HepG2 (cell line): ENCODE data around the gene RABGAP1. TPM values are rescaled to one million over a fixed set of nuclear protein-coding genes. Genes with fewer than 3 reads are reported as not detected.

Experiments
- CREB1 ChIP-seq, 2 experiments: fragments of 450-650 bp in 1 of 2; IDR thresholded peaks; 2 replicates each; pipeline ENCODE4 v1.6.1; 2016 to 2017; ENCODE audit warnings: control low read depth in 1 of 2, mild to moderate bottlenecking in 1 of 2, missing compliant biosample characterization in 1 of 2, missing genetic modification characterization in 1 of 2
- FOSL2 ChIP-seq: sonication (generic); formaldehyde crosslinking; IDR thresholded peaks from 2 replicates; pipeline ENCODE4 v1.4.0; 2020; ENCODE audit warnings: missing genetic modification reagents
- KMT2B ChIP-seq: IDR thresholded peaks from 2 replicates; pipeline ENCODE4 v1.6.1; 2016; ENCODE audit warnings: missing genetic modification reagents, missing compliant biosample characterization
- MTF1 ChIP-seq: sonication (generic); formaldehyde crosslinking; IDR thresholded peaks from 2 replicates; pipeline ENCODE4 v1.5.0; 2020; ENCODE audit warnings: missing genetic modification reagents
- PBX2 ChIP-seq: IDR thresholded peaks from 2 replicates; pipeline ENCODE4 v1.6.1; 2016; ENCODE audit warnings: control low read depth
- PRPF4 ChIP-seq: fragments of 200-400 bp; formaldehyde crosslinking; IDR thresholded peaks from 2 replicates; pipeline ENCODE4 v1.6.1; 2016; ENCODE audit warnings: low read length, low read depth; ENCODE audit not compliant: poor library complexity, severe bottlenecking
- TFE3 ChIP-seq: IDR thresholded peaks from 2 replicates; pipeline ENCODE4 v1.6.1; 2016
- TRIM22 ChIP-seq: fragments of 450-650 bp; IDR thresholded peaks from 2 replicates; pipeline ENCODE4 v1.6.1; 2017
- USF2 ChIP-seq, 2 experiments: sonication (generic) in 1 of 2; formaldehyde crosslinking in 1 of 2; IDR thresholded peaks; 2 replicates each; pipeline versions ENCODE4 v1.5.1 to v1.6.1; 2011 to 2020; ENCODE audit warnings: borderline replicate concordance in 1 of 2, low read depth in 1 of 2, low read length in 1 of 2, mild to moderate bottlenecking in 1 of 2, missing genetic modification reagents in 1 of 2, moderate library complexity in 1 of 2
- ZFP36L2 ChIP-seq: sonication (generic); formaldehyde crosslinking; IDR thresholded peaks from 2 replicates; pipeline ENCODE4 v1.4.0; 2020; ENCODE audit warnings: missing genetic modification reagents
- ZFP41 ChIP-seq: sonication (generic); formaldehyde crosslinking; IDR thresholded peaks from 2 replicates; pipeline ENCODE4 v1.4.0; 2020; ENCODE audit warnings: mild to moderate bottlenecking, missing genetic modification reagents, borderline replicate concordance
- ZNF317 ChIP-seq: sonication (generic); formaldehyde crosslinking; IDR thresholded peaks from 2 replicates; pipeline ENCODE4 v1.5.0; 2020; ENCODE audit warnings: mild to moderate bottlenecking, missing genetic modification reagents
- ZNF337 ChIP-seq: sonication (generic); formaldehyde crosslinking; IDR thresholded peaks from 2 replicates; pipeline ENCODE4 v1.5.1; 2020; ENCODE audit warnings: missing genetic modification reagents, low read depth, mild to moderate bottlenecking, borderline replicate concordance
- ZNF597 ChIP-seq: sonication (generic); formaldehyde crosslinking; IDR thresholded peaks from 2 replicates; pipeline ENCODE4 v1.5.0; 2020; ENCODE audit warnings: missing genetic modification reagents
- ZSCAN30 ChIP-seq: sonication (generic); formaldehyde crosslinking; IDR thresholded peaks from 2 replicates; pipeline ENCODE4 v1.5.0; 2020; ENCODE audit warnings: mild to moderate bottlenecking, missing genetic modification reagents
- polyA plus RNA-seq, 8 experiments: library from polyadenylated mRNA; depleted of rRNA in 3 of 8; stranded (reverse) in 7 of 8; unstranded in 1 of 8; fragments of >200 nt; fragmentation: Illumina TruSeq in 4 of 8; extraction: Trizol in 4 of 8; gene quantifications; 2 replicates each; pipeline versions ENCODE4 v1.2.1 to v1.2.3, GENCODE V29; 2011 to 2016; ENCODE audit warnings: low read depth in 4 of 8, missing spikeins in 1 of 8, mixed read lengths in 1 of 8; ENCODE audit not compliant: insufficient read depth in 1 of 8
- total RNA-seq, 5 experiments: library from RNA; depleted of rRNA; stranded (reverse); fragments of >200 nt; fragmentation: Illumina TruSeq; extraction: Trizol; gene quantifications; 2 replicates each; pipeline ENCODE4 v1.2.3, GENCODE V29; 2016; ENCODE audit warnings: low read depth in 1 of 5

Gene RABGAP1
- total and polyA plus RNA-seq, 2 of the 13 experiments (the other 11 are each of a cell fraction or from before 2014, with no cell fraction given), result 19.1 to 19.3 TPM

- no peak for TF ChIP-seq USF2 (IDR thresholded peaks at IDR 0.05; ENCODE audit: low read depth, low read length)
- peak; percentile 39; the same call in 1 of the 2 replicates for TF ChIP-seq USF2 (CRISPR knock-in tag; IDR thresholded peaks at IDR 0.05; ENCODE audit: borderline replicate concordance)
- TF ChIP-seq TRIM22, result no peak
- TF ChIP-seq ZSCAN30, result peak; percentile 65; the same call in 1 of the 2 replicates
- TF ChIP-seq TFE3 (CRISPR knock-in tag), result 0 out of 2 replicates have a peak, but pooled peaks have one; percentile 11
- peak; percentile 50; the same call in 1 of the 2 replicates for TF ChIP-seq ZNF317 (CRISPR knock-in tag)
- TF ChIP-seq FOSL2, result no peak; the same call in 1 of the 2 replicates
- no peak for TF ChIP-seq PRPF4
- TF ChIP-seq ZFP41, result no peak
- TF ChIP-seq ZFP36L2 (CRISPR knock-in tag), result no peak
- TF ChIP-seq ZNF597 (CRISPR knock-in tag), result no peak
- no peak for TF ChIP-seq MTF1 (CRISPR knock-in tag)
- TF ChIP-seq CREB1 (IDR thresholded peaks at IDR 0.05), result no peak
- TF ChIP-seq CREB1 (CRISPR knock-in tag; IDR thresholded peaks at IDR 0.05), result 0 out of 2 replicates have a peak, but pooled peaks have one; percentile 50
- TF ChIP-seq KMT2B (CRISPR knock-in tag), result peak; percentile 94
- TF ChIP-seq ZNF337 (CRISPR knock-in tag), result no peak
- no peak for TF ChIP-seq PBX2 (CRISPR knock-in tag)
Measured at GRCh38 chr9:122912964-122913673, 27.7 kb upstream of the RABGAP1 start, which contains the start of gene ZBTB6 (continued).
